ENCODE data around the gene PAIP2B.
"Not testable (repeated sequence)": the region's sequence is repeated elsewhere in the genome, so short reads cannot be mapped to it uniquely, and the experiment has no call there.

The PAIP2B gene

DNA sequence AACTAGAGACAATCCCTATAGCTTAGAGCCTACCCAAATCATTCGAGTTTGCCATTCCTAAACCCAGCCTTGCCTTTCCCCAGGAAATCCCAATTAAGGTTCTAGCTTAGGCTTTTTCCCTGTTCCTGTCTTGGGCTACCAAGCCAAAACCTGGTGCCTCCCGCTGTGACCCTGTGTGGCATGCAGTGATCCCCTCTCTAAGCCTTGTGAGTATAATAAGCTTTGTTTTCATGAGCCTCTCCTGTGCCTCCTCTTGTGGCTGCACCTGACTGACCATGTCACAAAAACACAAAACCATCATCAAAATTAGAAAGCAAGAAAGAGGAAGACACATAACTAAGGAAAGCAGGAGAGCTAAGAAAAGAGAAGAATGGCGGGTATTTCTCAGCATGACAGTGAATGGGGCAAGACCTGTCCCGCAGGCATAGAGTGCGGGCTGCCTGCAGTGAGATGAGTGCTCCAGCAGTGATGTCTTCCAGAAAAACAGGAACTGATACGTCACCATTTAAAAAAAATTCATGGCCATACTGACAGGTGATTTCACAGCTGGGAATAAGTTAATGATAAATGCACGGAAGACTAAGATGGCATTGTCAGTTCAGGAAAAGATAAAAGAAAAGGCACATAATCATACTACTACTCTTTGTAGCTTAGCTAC, 9.2 kb upstream of the PAIP2B start:
- peaks cover 22% of the 10 kb centered on the region for H3K27me3 Mint-ChIP-seq (ENCODE audit: low read depth)
- H3K4me1 Mint-ChIP-seq (ENCODE audit: low read depth) = no peaks in the 10 kb centered on the region
- DNase-seq (ENCODE audit: low spot score) = no peak
- H3K27ac Mint-ChIP-seq = no peak overlapping the region
- H3K4me3 Mint-ChIP-seq = no peak overlapping the region
- H3K9me3 Mint-ChIP-seq = no peaks in the 10 kb centered on the region
- H3K36me3 Mint-ChIP-seq (ENCODE audit: low read depth) = no peaks in the 10 kb centered on the region

- not testable (repeated sequence) for H3K4me3 Mint-ChIP-seq; H3K4me1 Mint-ChIP-seq (ENCODE audit: low read depth); H3K36me3 Mint-ChIP-seq (ENCODE audit: low read depth); DNase-seq (ENCODE audit: low spot score); H3K27ac Mint-ChIP-seq; H3K9me3 Mint-ChIP-seq
- H3K27me3 Mint-ChIP-seq (ENCODE audit: low read depth) = peaks cover 23% of the 10 kb centered on the region
These were observed 6.2 kb upstream of the PAIP2B start for GRCh38 chr2:71233072-71233471.

DNA sequence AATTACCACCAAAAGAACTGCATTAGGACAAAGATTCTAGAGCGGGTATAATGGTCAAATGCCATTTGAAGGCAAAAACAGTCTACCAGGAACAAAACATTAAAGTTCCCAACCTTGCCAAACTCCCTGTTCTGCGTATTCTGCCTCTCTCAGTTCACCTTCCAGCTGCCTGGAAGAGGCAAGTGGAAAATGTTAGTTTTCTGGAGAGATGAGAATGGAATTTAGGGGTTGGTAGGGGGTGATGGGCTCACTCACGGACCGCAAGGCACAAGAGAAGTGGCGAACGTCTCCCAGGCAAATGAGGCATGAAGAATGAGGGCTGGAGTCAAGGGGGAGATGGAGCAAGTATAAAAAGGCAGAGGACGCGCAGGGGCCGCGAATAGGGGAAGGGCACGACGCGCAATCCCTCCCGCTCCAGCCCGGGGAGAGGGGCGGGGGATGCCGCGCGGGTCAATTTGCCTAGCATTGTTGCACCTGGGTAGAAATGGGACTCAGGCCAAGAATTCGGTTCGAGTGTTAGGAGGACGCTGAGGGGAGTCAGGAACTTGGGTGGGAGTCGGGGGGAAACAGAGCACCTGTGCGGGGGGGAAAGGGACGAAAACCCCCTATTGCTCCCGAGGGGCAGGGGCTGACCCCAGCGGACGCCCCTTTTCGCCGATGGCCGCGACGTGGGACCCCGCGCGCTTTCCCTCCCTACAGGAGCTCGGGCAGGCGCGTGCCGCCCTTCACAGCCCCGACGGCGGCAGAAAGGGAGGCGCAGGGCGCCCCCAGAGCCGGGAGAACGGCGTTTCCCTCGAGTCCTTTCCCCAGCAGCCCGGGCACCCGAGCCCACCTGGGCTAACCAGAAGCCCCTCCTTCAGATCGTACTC, 573 bp downstream of the PAIP2B start:
- peak overlapping the region; percentile 86 for H3K27ac Mint-ChIP-seq
- DNase-seq (ENCODE audit: low spot score) = peak; percentile 4
- H3K4me3 Mint-ChIP-seq = peak overlapping the region; percentile 97
- H3K9me3 Mint-ChIP-seq = no peaks in the 10 kb centered on the region
- peaks cover 9% of the 10 kb centered on the region for H3K4me1 Mint-ChIP-seq (ENCODE audit: low read depth)
- H3K27me3 Mint-ChIP-seq (ENCODE audit: low read depth) = peaks cover 16% of the 10 kb centered on the region
- H3K36me3 Mint-ChIP-seq (ENCODE audit: low read depth) = no peaks in the 10 kb centered on the region

DNA sequence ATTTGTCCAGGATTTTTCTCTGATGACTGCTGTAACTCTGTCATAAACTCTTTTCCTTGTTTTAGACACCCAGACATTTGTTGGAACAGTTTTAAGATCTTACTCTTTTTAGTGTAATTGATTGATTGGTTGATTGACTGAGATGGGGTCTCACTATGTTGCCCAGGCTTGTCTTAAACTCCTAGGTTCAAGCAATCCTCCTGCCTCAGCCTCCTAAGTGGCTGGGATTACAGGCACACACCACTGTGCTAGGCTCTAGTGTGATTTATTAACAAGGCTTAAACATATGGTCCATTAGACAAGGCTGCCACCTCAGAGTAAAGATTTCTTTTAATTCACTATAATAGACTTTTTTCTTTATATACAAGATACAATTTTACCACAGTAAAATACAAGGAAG, 2.0 kb downstream of the PAIP2B start:
- Mint-ChIP-seq H3K4me3 (no peak overlapping the region), H3K4me1 (ENCODE audit: low read depth) (peaks cover 9% of the 10 kb centered on the region), H3K27me3 (ENCODE audit: low read depth) (peaks cover 9% of the 10 kb centered on the region), H3K9me3 (no peaks in the 10 kb centered on the region), H3K36me3 (ENCODE audit: low read depth) (no peaks in the 10 kb centered on the region), H3K27ac (no peak overlapping the region)
- no peak for DNase-seq (ENCODE audit: low spot score)

DNA sequence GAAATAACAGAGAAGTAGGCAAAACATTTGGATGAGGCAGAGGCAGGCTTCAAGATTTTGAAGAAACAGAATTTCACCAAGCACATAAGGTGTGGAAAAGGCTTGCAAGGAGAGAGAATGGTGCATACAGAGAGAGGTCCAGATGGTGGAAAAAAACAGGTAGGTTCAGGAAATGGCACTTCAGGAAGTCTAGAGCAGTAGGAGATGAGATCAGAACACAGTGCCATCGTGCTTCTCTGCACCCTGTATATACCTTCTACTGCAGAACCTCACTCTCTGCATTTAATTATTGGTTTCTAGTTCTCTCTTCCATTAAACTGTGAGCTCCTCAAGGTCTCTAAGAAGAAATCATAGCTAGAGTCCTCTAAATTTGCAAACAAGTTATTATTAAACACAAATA, 2.4 kb downstream of the PAIP2B start:
- H3K27me3 Mint-ChIP-seq (ENCODE audit: low read depth) = peaks cover 8% of the 10 kb centered on the region
- H3K9me3 Mint-ChIP-seq = no peaks in the 10 kb centered on the region
- no peak for DNase-seq (ENCODE audit: low spot score)
- no peak overlapping the region for H3K4me3 Mint-ChIP-seq
- no peaks in the 10 kb centered on the region for H3K36me3 Mint-ChIP-seq (ENCODE audit: low read depth)
- H3K27ac Mint-ChIP-seq = no peak overlapping the region
- H3K4me1 Mint-ChIP-seq (ENCODE audit: low read depth) = peaks cover 9% of the 10 kb centered on the region

DNA sequence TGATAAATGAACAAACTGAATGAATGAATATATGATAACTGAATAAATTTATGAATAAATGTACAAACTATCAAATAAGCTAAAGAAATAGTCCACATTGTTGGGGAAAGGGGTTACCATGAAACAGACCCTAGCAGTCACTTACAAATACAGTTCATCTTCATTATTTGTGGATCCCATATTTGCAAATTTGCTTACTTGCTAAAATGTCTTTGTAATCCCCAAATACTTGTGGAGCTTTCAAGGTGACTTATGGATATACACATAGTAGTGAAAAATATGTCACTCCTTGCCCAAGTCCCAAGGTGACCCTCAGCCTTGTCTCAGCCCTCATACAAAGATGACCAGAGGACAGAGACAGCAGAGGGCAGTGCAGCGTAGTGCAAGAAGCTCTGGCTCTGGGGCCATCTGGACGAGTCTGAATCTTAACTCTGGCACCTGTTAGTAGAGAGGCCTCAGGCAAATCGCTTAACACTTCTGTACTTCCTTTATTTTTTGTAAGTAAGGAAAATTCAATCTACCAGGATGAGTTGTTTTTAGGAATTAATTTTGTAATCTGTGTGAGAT, 3.1 kb downstream of the PAIP2B start:
- no peak for DNase-seq (ENCODE audit: low spot score)
- peaks cover 9% of the 10 kb centered on the region for H3K4me1 Mint-ChIP-seq (ENCODE audit: low read depth)
- no peak overlapping the region for H3K27ac Mint-ChIP-seq
- H3K9me3 Mint-ChIP-seq = no peaks in the 10 kb centered on the region
- H3K4me3 Mint-ChIP-seq = no peak overlapping the region
- peaks cover 6% of the 10 kb centered on the region for H3K27me3 Mint-ChIP-seq (ENCODE audit: low read depth)
- no peaks in the 10 kb centered on the region for H3K36me3 Mint-ChIP-seq (ENCODE audit: low read depth)

- DNase-seq (ENCODE audit: low spot score) = no peak
- H3K36me3 Mint-ChIP-seq (ENCODE audit: low read depth) = no peaks in the 10 kb centered on the region
- H3K4me3 Mint-ChIP-seq = no peak overlapping the region
- no peak overlapping the region for H3K27ac Mint-ChIP-seq
- peaks cover 3% of the 10 kb centered on the region for H3K27me3 Mint-ChIP-seq (ENCODE audit: low read depth)
- H3K9me3 Mint-ChIP-seq = no peaks in the 10 kb centered on the region
- H3K4me1 Mint-ChIP-seq (ENCODE audit: low read depth) = peaks cover 4% of the 10 kb centered on the region
These were observed 6.2 kb downstream of the PAIP2B start for GRCh38 chr2:71220743-71221142.

DNA sequence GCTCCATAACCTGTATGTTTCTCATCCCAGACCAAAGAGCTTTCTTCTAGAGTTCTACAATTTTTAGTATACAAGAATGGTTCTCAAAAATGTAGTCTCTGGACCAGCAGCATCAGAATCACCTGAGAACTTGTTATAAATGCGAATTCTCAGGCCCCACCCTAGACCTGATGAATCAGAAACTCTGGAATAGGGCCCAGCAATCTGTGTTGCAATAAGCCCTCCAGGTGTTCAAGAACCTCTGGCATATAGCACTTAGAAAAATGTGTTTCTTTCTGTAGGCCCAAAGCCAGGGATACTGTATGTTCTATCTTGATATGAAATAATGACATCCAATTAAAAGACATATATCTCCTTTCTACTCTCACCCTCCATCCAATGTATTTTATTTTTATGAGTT, 10.4 kb downstream of the PAIP2B start:
- Mint-ChIP-seq H3K36me3 (ENCODE audit: low read depth) (no peaks in the 10 kb centered on the region), H3K27me3 (ENCODE audit: low read depth) (peaks cover 5% of the 10 kb centered on the region), H3K4me3 (no peak overlapping the region), H3K4me1 (ENCODE audit: low read depth) (no peaks in the 10 kb centered on the region), H3K27ac (no peak overlapping the region), H3K9me3 (no peaks in the 10 kb centered on the region)
- no peak for DNase-seq (ENCODE audit: low spot score)

- no peak overlapping the region for H3K27ac Mint-ChIP-seq
- no peak for DNase-seq (ENCODE audit: low spot score)
- no peaks in the 10 kb centered on the region for H3K36me3 Mint-ChIP-seq (ENCODE audit: low read depth)
These were observed 11.5 kb downstream of the PAIP2B start for GRCh38 chr2:71215447-71215846.

DNA sequence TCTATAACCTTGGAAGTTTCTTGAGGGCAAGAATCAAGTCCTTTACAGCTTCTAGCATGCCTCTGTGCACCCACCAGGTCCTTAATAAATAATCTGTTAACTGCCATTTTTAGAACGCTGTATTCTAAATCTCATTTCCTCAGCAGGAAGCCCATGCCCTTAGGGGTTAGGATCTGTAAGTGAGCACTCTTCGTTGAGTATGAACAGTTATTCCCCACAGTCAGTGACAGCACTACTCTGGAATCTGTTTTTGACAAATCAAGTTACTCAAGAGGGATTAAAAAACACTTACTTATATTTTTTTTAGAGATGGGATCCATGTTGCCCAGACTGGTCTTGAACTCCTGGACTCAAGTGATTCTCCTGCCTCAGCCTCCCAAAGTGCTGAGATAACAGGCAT, 14.6 kb downstream of the PAIP2B start:
- Mint-ChIP-seq H3K36me3 (ENCODE audit: low read depth) (no peaks in the 10 kb centered on the region), H3K27me3 (ENCODE audit: low read depth) (peaks cover 7% of the 10 kb centered on the region), H3K9me3 (no peaks in the 10 kb centered on the region), H3K4me3 (no peak overlapping the region), H3K4me1 (ENCODE audit: low read depth) (no peaks in the 10 kb centered on the region), H3K27ac (no peak overlapping the region)
- DNase-seq (ENCODE audit: low spot score) = no peak

More at GRCh38 chr2:71215447-71215846, 11.5 kb downstream of the PAIP2B start:
- Mint-ChIP-seq H3K4me3 (no peak overlapping the region), H3K4me1 (ENCODE audit: low read depth) (no peaks in the 10 kb centered on the region), H3K27me3 (ENCODE audit: low read depth) (peaks cover 5% of the 10 kb centered on the region), H3K9me3 (no peaks in the 10 kb centered on the region)

DNA sequence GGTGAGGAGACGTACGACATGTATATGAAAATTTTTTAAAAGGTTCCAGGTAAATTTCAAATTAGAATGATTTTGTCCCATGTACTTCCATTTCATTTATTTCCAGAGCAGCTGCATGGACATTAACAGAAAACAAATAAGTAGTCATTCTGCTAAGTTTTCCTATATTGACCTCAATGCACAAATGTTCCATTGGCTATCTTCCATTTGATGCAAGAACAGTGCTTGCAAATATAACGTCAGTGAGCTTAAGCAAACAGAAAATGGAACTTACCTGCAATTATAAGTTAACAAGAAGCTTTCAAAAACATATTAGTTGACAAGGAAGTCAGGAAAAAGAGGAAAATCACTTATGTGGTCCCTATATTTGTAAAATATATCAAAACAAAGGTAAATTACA, 16.6 kb downstream of the PAIP2B start:
- peaks cover 13% of the 10 kb centered on the region for H3K27me3 Mint-ChIP-seq (ENCODE audit: low read depth)

DNA sequence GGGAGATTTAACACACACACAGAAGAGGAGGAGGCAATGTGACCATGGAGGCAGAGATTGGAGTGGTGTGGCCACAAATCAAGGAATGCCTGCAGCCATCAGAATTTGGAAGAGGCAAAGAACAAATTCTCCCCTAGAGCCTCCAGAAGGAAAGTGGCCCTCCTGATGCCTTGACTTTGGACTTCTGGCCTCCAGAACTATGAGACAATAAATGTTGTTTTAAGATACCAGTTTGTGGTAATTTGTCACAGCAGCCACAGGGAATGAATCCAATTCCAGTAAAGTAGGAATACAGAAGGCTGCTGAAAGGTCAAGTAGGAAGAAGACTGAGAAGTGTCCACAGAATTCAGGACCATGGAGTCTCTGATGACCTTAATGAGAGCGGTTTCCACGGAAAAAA, 18.1 kb downstream of the PAIP2B start:
- Mint-ChIP-seq H3K27ac (no peak overlapping the region), H3K4me1 (ENCODE audit: low read depth) (no peaks in the 10 kb centered on the region), H3K27me3 (ENCODE audit: low read depth) (peaks cover 10% of the 10 kb centered on the region), H3K36me3 (ENCODE audit: low read depth) (no peaks in the 10 kb centered on the region), H3K4me3 (no peak overlapping the region), H3K9me3 (no peaks in the 10 kb centered on the region)
- no peak for DNase-seq (ENCODE audit: low spot score)

More for the DNA sequence above, 16.6 kb downstream of the PAIP2B start:
- Mint-ChIP-seq H3K4me3 (no peak overlapping the region), H3K36me3 (ENCODE audit: low read depth) (no peaks in the 10 kb centered on the region), H3K27ac (no peak overlapping the region), H3K4me1 (ENCODE audit: low read depth) (no peaks in the 10 kb centered on the region), H3K9me3 (no peaks in the 10 kb centered on the region)
- DNase-seq (ENCODE audit: low spot score) = no peak

GRCh38 chr2:71207601-71208000, 19.3 kb downstream of the PAIP2B start:
- Mint-ChIP-seq H3K36me3 (ENCODE audit: low read depth) (no peaks in the 10 kb centered on the region), H3K27ac (no peak overlapping the region), H3K9me3 (no peaks in the 10 kb centered on the region), H3K27me3 (ENCODE audit: low read depth) (peaks cover 8% of the 10 kb centered on the region), H3K4me1 (ENCODE audit: low read depth) (no peaks in the 10 kb centered on the region), H3K4me3 (no peak overlapping the region)
- no peak for DNase-seq (ENCODE audit: low spot score)

- Mint-ChIP-seq H3K27me3 (ENCODE audit: low read depth) (peaks cover 8% of the 10 kb centered on the region), H3K27ac (no peak overlapping the region), H3K36me3 (ENCODE audit: low read depth) (no peaks in the 10 kb centered on the region), H3K4me3 (no peak overlapping the region), H3K9me3 (no peaks in the 10 kb centered on the region), H3K4me1 (ENCODE audit: low read depth) (no peaks in the 10 kb centered on the region)
- no peak for DNase-seq (ENCODE audit: low spot score)
These were observed 20.6 kb downstream of the PAIP2B start for GRCh38 chr2:71206271-71206670.
